AG09309 (cell line): ENCODE measurements around the gene SPTLC3.
A peak's percentile ranks its signal among the peaks of the same experiment; 100 is the strongest.

Experiments used
- DNase-seq: peaks from one replicate; pipeline ENCODE4 v3.0.0-alpha.2; 2010; ENCODE audit warnings: low read depth
- H3K4me3 ChIP-seq: 2 replicates; pipeline ENCODE4 v1.5.1; 2011; ENCODE audit warnings: mild to moderate bottlenecking, low read depth, low read length, moderate library complexity; ENCODE audit not compliant: control insufficient read depth
- TF ChIP-seq, protein P1 (sequence below): IDR thresholded peaks from 2 replicates; pipeline ENCODE4 v1.5.1; 2011; ENCODE audit warnings: mild to moderate bottlenecking, low read depth, low read length, inconsistent platforms; ENCODE audit not compliant: insufficient read depth, control insufficient read depth; ENCODE audit errors: missing control alignments

The SPTLC3 gene

DNA sequence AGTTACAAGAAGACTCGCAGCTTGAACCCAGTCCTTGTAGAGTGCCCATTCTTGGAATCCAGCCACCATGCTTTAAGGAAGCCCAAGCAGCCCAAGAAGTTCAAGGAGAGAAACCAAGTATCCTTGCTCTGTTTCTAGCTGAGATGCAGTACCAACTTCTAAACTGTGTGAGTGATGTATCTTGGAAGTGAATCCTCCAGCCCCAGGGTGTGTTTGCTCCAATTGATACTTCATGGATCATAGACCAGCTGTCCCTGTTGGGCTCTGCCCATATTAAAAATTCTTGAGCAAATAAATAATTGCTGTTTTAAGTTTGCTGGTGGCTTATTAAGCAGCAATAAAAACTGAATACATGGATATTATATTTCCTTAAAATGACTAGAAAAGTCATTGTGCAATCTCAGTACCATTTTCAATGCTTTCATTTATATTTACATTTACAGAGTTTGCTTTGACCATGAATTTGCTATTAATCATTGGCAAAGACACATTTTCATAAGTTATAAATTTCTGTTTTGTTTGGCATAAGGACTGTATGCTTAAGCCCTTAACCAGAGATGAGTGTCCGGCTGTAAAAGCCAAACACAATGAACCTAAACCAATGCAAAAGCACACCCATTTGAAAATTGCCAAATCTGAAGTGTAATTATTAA, 9.2 kb downstream of the SPTLC3 start:
- DNase-seq = no peak
- no peak overlapping the region for H3K4me3 ChIP-seq
- TF ChIP-seq, protein P1, sequence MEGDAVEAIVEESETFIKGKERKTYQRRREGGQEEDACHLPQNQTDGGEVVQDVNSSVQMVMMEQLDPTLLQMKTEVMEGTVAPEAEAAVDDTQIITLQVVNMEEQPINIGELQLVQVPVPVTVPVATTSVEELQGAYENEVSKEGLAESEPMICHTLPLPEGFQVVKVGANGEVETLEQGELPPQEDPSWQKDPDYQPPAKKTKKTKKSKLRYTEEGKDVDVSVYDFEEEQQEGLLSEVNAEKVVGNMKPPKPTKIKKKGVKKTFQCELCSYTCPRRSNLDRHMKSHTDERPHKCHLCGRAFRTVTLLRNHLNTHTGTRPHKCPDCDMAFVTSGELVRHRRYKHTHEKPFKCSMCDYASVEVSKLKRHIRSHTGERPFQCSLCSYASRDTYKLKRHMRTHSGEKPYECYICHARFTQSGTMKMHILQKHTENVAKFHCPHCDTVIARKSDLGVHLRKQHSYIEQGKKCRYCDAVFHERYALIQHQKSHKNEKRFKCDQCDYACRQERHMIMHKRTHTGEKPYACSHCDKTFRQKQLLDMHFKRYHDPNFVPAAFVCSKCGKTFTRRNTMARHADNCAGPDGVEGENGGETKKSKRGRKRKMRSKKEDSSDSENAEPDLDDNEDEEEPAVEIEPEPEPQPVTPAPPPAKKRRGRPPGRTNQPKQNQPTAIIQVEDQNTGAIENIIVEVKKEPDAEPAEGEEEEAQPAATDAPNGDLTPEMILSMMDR = no peak

DNA sequence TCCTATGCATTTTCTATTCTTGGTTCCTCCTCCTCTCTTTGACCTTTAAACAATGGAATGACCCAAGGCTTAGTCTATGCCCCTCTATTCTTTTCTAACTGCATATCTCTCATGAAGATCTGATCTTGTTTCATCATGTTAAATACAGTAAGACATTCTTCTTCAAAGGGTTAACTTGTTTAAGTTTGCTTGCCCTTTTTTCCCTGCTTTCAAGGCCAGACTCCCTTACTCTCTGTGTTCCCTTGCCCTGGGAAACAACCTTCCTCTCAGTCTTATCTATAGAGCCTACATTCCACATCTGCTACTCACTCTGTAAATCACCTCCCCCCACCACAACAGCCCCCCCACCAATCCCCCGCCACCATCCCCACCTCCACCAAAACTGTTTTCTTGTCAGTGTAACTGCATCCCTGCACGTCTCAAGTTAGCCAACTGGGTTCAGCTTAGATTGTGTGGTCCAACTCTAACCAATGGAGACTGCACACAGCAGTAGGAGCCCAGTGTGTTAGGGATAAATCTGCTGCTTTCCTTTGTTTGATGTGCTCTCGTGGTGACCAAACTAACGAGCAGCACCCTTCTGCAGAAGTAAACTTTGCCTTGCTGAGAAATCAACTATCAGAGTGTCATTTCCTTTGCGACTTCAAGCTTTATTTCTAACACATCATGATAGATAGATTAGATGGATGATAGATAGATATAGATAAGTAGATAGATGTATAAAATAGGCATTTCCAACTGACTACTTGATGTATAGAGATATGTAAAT, 12.6 kb downstream of the SPTLC3 start:
- no peak overlapping the region for H3K4me3 ChIP-seq
- no peak for DNase-seq
- TF ChIP-seq, protein P1 = no peak

DNA sequence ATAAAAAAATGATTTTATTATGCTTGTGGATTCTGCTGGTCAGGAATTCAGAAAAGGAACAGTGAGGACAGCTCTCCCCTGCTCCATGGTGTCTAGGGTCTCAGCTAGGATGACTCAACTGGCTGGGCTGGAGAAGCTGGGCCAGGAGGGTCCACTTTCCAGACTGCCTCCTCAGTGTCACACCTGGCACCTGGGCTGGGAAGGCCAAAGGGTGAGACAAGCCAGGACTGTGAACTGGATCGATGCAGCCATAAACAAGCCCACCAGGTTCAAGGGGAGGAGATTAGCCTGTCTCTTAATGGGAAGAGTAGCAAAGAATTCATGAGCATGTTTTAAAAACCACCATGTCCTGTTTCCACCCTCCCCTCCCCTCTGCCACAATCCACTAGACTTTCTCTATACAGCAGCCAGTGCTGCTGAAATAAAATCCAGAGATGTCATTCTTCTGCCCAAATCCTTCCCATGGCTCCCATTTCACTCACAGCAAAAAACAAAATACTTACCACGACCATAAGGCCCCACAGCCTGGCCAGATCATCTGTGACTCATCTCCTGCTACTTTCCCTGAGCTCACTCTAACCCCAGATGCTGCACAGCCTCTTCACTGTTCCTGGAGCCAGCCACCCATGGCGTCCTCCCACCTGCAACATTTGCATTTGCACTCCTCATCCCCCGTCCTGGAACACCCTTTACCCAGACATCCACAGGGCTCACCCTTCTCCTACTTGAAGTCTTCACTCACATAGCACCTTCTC, 13.8 kb downstream of the SPTLC3 start:
- H3K4me3 ChIP-seq = no peak overlapping the region
- DNase-seq = peak; percentile 17
- TF ChIP-seq, protein P1 = no peak

DNA sequence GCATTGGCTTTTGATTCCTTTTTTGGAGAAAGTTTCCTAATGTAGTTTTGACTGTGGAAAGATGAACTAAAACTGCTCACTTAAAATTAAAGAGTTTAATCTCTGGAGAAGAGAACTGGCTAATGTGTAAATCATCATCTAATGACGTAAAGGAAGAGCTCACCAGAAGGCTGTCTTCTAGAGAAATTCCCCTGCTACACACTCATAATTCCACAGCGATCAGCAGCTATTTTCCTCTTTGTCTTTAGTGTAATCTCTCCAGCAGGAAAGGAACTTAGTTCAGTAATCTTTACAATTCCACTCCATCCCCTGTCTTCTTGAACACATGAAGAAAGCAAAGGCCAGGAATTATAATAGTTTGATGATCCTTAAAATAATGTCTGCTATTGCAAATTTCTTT, 15.8 kb downstream of the SPTLC3 start:
- DNase-seq = no peak
- H3K4me3 ChIP-seq = no peak overlapping the region
- TF ChIP-seq, protein P1 = no peak

DNA sequence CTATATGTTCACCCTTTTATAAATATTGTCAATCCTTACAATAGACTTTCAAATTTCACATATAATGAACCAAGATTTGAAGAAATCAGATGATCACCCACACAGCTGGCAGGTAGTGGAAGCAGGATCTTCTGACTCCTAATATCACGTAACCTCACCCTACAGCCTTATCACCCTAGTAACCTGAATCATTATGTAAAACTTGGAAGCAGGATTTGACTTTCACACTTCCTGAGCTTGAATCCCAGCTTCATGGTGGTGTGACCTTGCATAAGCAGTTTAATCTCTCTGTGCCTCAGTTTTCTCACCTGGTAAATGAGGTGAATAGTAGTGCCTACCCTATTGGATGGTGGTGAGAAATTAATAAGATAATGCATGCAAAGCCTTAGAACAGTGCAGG, 16.4 kb downstream of the SPTLC3 start:
- no peak overlapping the region for H3K4me3 ChIP-seq
- TF ChIP-seq, protein P1 = no peak

DNA sequence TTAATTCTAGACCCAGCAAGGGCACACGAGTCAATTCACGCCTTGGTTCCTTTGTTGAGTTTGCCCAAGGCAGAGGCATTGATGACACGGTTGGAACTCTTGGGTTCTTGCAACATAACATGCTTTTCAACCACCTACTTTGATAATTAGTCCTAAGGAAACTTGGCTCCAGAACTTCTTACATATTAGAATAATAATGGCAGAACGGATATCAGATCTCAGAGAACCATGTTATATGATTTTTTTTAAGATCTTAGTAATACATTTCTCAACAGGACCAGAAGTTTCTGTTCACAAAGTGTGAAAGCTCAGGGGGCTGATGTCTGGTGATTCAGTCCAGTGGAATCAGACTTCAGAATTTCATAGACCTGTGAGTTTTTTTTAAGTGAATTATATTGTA, 19.2 kb downstream of the SPTLC3 start:
- TF ChIP-seq, protein P1 = no peak
- no peak for DNase-seq
- no peak overlapping the region for H3K4me3 ChIP-seq

More for the DNA sequence above, 16.4 kb downstream of the SPTLC3 start:
- DNase-seq = no peak
